Sigmoid colon (tissue), 3 donors: Measurements from ENCODE around the gene SERPING1.

Source experiments
- CTCF ChIP-seq, 4 experiments: fragments of 450-650 bp in 3 of 4; fragments of 200-600 bp in 1 of 4; IDR thresholded peaks; one replicate each; pipeline ENCODE4 v1.5.1; 2016 to 2019; ENCODE audit warnings: antibody characterized with exemption in 4 of 4, mild to moderate bottlenecking in 3 of 4, moderate library complexity in 2 of 4
- POLR2A ChIP-seq, 2 donors: fragments of 450-650 bp; IDR thresholded peaks; one replicate each; pipeline ENCODE4 v1.6.1; 2016; ENCODE audit warnings: antibody characterized with exemption in 2 of 2, mild to moderate bottlenecking in 2 of 2, moderate library complexity in 2 of 2

- TF ChIP-seq CTCF (IDR thresholded peaks at IDR 0.05) = no peak
- no peak for TF ChIP-seq POLR2A (IDR thresholded peaks at IDR 0.05)
Observed at GRCh38 chr11:57566005-57566904, 31.2 kb upstream of the SERPING1 start.
